ENCODE measurements around the gene WNT9A.
"Not testable (repeated sequence)": the region's sequence is repeated elsewhere in the genome, so short reads cannot be mapped to it uniquely, and the experiment has no call there.

WNT9A gene

DNA sequence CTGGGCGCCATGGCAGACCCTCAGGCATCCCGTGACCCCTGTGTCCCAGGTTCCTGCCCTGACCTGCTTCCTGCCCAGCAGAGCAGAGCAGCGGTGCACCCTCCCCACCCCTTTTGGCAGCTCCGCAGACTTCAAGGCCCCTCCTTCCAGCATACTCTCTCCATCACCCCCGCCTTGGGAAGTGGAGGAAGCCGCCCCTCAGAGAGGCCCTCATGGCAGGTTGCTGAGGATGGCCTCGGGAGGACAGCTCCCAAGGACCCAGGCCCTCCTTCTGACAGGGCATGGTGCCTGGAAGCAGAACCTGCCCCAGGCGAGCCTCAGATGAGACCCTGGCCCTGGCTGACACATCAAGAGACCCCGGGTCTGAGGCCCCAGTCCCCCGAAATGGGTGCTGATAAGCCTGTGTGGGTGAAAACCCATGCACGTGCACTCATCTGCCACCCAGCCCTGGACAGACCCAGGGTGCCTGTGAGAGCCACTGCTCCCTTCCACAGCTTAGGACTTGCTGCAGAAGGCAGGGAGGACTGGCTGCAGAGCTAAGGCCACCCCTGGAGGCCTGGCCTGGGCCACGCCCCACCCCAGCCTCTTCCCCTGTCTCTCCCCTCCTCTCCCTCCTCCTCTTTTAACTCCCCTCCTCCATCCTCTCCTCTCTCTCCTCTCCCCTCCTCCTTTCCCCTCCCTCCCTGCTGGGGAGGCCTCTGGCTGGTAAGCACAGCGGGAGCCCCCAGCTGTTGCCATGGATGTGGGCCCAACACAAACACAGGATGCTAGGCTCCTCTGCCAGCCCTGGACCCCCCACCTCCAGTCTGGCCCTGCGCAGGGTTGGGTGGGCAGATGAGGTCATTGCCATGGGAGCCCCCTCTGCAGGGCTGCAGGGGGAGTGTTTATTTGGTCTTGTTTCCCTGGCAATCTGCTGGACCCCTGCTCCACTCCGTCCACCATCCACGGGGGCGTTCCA is 33.7 kb downstream of the WNT9A start:
- TF ChIP-seq, protein P1, sequence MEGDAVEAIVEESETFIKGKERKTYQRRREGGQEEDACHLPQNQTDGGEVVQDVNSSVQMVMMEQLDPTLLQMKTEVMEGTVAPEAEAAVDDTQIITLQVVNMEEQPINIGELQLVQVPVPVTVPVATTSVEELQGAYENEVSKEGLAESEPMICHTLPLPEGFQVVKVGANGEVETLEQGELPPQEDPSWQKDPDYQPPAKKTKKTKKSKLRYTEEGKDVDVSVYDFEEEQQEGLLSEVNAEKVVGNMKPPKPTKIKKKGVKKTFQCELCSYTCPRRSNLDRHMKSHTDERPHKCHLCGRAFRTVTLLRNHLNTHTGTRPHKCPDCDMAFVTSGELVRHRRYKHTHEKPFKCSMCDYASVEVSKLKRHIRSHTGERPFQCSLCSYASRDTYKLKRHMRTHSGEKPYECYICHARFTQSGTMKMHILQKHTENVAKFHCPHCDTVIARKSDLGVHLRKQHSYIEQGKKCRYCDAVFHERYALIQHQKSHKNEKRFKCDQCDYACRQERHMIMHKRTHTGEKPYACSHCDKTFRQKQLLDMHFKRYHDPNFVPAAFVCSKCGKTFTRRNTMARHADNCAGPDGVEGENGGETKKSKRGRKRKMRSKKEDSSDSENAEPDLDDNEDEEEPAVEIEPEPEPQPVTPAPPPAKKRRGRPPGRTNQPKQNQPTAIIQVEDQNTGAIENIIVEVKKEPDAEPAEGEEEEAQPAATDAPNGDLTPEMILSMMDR (IDR thresholded peaks at IDR 0.05; ENCODE audit: low read length, missing control alignments), result no peak
- DNase-seq (ENCODE audit: low read depth), result no peak
- no peak overlapping the region for H3K4me3 ChIP-seq (replicated peaks; ENCODE audit: low read depth, low read length)

DNA sequence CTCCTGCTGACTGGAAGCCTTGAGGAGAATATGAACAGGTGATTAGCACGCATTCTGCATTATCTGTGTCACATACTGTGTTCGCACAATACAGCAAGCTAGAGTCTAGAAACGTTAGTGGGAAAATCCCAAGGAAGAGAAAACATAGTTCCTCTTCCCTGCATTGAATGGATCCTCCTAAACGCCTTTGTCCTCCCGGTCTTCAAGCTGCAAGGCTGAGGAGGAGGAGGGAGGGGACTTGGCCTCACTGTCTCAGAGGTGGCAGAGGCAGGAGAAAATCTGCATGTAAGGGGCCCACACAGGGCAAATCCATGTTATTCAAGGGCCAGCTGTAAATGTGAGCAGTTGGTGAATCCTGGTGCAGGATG is 34.4 kb downstream of the WNT9A start:
- DNase-seq (ENCODE audit: low read depth), result no peak
- TF ChIP-seq, protein P1 (IDR thresholded peaks at IDR 0.05; ENCODE audit: low read length, missing control alignments), result no peak
- H3K4me3 ChIP-seq (replicated peaks; ENCODE audit: low read depth, low read length), result no peak overlapping the region

DNA sequence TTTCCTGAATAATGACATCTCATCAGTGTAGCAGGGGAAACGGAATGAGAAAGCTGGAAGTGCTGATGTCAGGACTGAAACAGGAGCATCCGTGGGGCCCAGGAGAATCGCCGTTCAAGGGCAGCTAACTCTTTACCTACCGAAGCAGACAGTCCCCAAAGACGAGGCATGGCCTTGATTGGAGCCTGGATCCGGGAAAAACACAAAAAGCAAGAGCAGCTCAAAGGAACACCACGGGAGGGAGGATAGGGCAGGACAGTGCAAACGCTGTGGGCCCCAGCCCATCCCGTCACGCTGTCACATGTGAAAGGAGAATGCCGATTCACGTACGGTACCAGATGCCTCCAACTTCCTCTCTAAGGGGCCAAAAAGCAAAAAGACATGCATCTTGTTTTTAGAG is 34.9 kb downstream of the WNT9A start:
- H3K4me3 ChIP-seq (replicated peaks; ENCODE audit: low read depth, low read length), result no peak overlapping the region
- DNase-seq (ENCODE audit: low read depth), result no peak
- TF ChIP-seq, protein P1 (IDR thresholded peaks at IDR 0.05; ENCODE audit: low read length, missing control alignments), result no peak

DNA sequence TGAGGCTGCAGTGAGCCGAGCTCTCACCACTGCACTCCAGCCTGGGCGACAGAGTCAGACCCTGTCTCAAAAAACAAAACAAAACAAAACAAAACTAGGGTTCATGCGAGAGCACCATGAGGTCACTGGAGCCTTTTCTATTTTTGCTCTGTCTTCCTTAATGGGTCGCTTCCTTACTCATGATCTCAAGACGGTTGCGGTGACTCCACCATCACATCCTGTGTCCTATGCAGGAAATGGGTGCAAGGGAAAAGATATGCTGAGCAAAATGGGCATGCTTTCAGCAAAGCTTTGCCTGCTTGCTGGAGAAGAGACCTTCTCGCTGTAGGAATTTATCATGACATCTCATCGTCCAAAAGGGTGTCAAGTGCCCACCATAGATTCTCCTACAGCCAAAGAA is 36.4 kb downstream of the WNT9A start:
- no peak for DNase-seq (ENCODE audit: low read depth)
- TF ChIP-seq, protein P1 (IDR thresholded peaks at IDR 0.05; ENCODE audit: low read length, missing control alignments), result no peak
- no peak overlapping the region for H3K4me3 ChIP-seq (replicated peaks; ENCODE audit: low read depth, low read length)

DNA sequence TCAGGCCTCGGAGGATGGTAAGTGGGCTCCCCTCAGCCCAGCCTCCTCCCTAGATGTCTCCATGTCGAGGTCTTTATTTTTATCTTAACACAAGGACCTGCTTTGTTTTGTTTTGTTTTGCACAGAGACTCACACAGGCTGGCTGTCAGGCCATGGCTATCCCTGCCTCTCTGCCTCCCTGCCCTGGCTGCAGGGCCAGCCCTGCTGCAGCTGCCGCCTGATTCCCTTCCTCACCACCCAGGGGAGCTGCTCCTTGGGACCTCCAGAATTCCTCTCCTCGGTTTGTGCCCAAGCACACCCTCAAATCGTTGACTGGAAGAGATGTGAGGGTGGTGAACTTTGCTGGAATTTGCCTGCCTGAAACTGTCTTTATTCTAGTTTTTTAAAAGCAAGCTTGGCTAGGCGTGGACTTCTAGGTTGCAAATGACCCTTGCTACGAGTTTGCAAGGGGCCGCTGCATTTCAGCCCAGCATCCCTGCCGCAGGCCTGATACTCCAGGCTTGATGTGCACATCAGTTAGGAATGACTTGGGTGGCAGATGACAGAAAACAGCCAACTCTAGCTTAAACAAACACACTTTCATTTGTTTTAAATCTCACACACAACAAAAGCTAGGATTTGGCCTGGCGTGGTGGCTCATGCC is 37.1 kb downstream of the WNT9A start:
- TF ChIP-seq, protein P1 (IDR thresholded peaks at IDR 0.05; ENCODE audit: low read length, missing control alignments), result no peak
- no peak overlapping the region for H3K4me3 ChIP-seq (replicated peaks; ENCODE audit: low read depth, low read length)
- no peak for DNase-seq (ENCODE audit: low read depth)

DNA sequence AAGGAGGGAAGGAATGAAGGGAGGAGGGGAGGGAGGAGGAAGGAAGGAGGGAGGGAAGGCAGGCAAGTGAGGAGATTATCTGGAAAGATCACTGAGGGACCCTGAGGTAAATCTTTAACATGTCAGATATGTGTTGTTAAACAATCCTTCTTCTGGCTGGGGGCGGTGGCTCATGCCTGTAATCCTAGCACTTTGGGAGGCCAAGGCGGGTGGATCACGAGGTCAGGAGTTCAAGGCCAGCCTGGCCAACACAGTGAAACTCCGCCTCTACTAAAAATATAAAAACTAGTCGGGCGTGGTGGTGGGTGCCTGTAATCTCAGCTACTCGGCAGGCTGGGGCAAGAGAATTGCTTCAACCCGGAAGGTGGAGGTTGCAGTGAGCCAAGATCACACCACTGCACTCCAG is 37.8 kb downstream of the WNT9A start:
- H3K4me3 ChIP-seq (replicated peaks; ENCODE audit: low read depth, low read length); DNase-seq (ENCODE audit: low read depth): not testable (repeated sequence)

DNA sequence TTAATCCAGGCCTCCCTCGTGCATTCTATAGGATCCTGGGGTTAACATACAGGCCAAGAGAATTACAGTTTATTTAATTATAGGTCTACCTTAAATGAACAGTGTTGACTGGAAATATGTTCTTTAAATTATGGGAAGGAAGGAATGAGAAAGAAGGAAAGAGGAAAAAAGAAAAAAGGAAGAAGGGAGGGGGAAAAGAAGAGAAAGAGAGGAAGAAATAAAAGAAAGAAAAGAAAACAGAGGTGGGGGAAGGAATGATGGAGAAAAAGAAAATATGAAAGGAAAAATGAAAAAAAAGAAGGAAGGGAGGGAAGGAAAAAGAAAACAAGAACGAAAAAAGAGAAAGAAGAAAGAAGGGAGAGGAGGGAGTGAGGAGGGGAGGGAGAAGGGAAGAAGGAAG is 38.5 kb downstream of the WNT9A start:
- TF ChIP-seq, protein P1 (IDR thresholded peaks at IDR 0.05; ENCODE audit: low read length, missing control alignments), result no peak
- DNase-seq (ENCODE audit: low read depth), result no peak

More for the DNA sequence above, 38.5 kb downstream of the WNT9A start:
- no peak overlapping the region for H3K4me3 ChIP-seq (replicated peaks; ENCODE audit: low read depth, low read length)

Measured in fibroblast of pulmonary artery (primary cell).